SK-N-SH (cell line): Measurements from ENCODE around the gene LDB3. TPM values are rescaled to one million over a fixed set of nuclear protein-coding genes. Genes with fewer than 3 reads are reported as not detected.
A peak's percentile ranks its signal among the peaks of the same experiment; 100 is the strongest.

Source experiments
- CTCF ChIA-PET: fragments of 300-600, 350-600 bp; formaldehyde crosslinking; extraction: SDS; loops from one replicate; lab custom pipeline; 2021; lab: Yijun Ruan, JAX
- POLR2A ChIA-PET: fragments of 350-600 bp; sonication (Branson Sonifier 250); formaldehyde crosslinking; extraction: SDS; loops from one replicate; lab custom pipeline; 2020; ENCODE audit warnings: antibody characterized with exemption, inconsistent platforms; lab: Yijun Ruan, JAX
- DNase-seq: peaks from one replicate; pipeline ENCODE4 v3.0.0; 2012
- H2AFZ ChIP-seq: fragments of 200-600 bp; sonication (generic); 2 replicates; pipeline ENCODE4 v1.8.1; 2016; ENCODE audit warnings: antibody characterized with exemption, mild to moderate bottlenecking, low read depth
- H3F3A ChIP-seq: fragments of 200-600 bp; sonication (generic); replicated peaks from 2 replicates; pipeline ENCODE3; 2016; ENCODE audit warnings: antibody characterized with exemption, mild to moderate bottlenecking; ENCODE audit not compliant: insufficient read depth
- H3K27ac ChIP-seq, 2 experiments: fragments of 200-500 bp in 1 of 2; fragments of 200-600 bp in 1 of 2; sonication (Bioruptor generic) in 1 of 2; sonication (generic), shearing (Covaris generic) in 1 of 2; 2 replicates each; pipeline versions ENCODE4 v1.5.1 to v1.6.1; 2014 to 2016; ENCODE audit warnings: low read depth in 2 of 2, inconsistent platforms in 1 of 2, low read length in 1 of 2, mild to moderate bottlenecking in 1 of 2, mixed read lengths in 1 of 2
- H3K27me3 ChIP-seq: fragments of 200-600 bp; sonication (generic), shearing (Covaris generic); 2 replicates; pipeline ENCODE4 v1.6.1; 2016; ENCODE audit warnings: mixed run types; ENCODE audit not compliant: insufficient read depth
- H3K36me3 ChIP-seq, 2 experiments: fragments of 200-500 bp in 1 of 2; fragments of 200-600 bp in 1 of 2; sonication (Bioruptor generic) in 1 of 2; sonication (generic) in 1 of 2; replicated peaks in 1 of 2; 2 replicates each; pipeline versions ENCODE3 to v1.5.1; 2014 to 2016; ENCODE audit warnings: low read length in 1 of 2, mild to moderate bottlenecking in 1 of 2; ENCODE audit not compliant: insufficient read depth in 2 of 2, control insufficient read depth in 1 of 2
- H3K4me1 ChIP-seq, 2 experiments: fragments of 200-500 bp in 1 of 2; fragments of 200-600 bp in 1 of 2; sonication (Bioruptor generic) in 1 of 2; sonication (generic), shearing (Covaris generic) in 1 of 2; 2 replicates each; pipeline versions ENCODE4 v1.5.1 to v1.6.1; 2014 to 2016; ENCODE audit warnings: low read depth in 1 of 2, low read length in 1 of 2, mixed run types in 1 of 2; ENCODE audit not compliant: insufficient read depth in 2 of 2, control insufficient read depth in 1 of 2
- H3K4me2 ChIP-seq: fragments of 200-600 bp; sonication (generic), shearing (Covaris generic); 2 replicates; pipeline ENCODE4 v1.6.1; 2017; ENCODE audit warnings: mixed run types
- H3K4me3 ChIP-seq, 2 experiments: fragments of 200-500 bp in 1 of 2; fragments of 200-600 bp in 1 of 2; sonication (Bioruptor generic) in 1 of 2; sonication (generic), shearing (Covaris generic) in 1 of 2; 2 replicates each; pipeline versions ENCODE4 v1.5.1 to v1.8.1; 2014 to 2016; ENCODE audit warnings: low read depth in 2 of 2, inconsistent platforms in 1 of 2, low read length in 1 of 2, mild to moderate bottlenecking in 1 of 2, mixed read lengths in 1 of 2, moderate library complexity in 1 of 2
- H3K79me2 ChIP-seq: fragments of 200-600 bp; sonication (generic); 2 replicates; pipeline ENCODE4 v1.8.1; 2017; ENCODE audit warnings: mild to moderate bottlenecking; ENCODE audit not compliant: insufficient read depth
- H3K9ac ChIP-seq: fragments of 200-600 bp; sonication (generic); 2 replicates; pipeline ENCODE4 v1.6.1; 2017; ENCODE audit warnings: mixed run types
- H3K9me2 ChIP-seq: fragments of 200-600 bp; sonication (generic); 2 replicates; pipeline ENCODE4 v1.6.1; 2017; ENCODE audit warnings: mixed run types
- H3K9me3 ChIP-seq: fragments of 200-600 bp; sonication (generic); 2 replicates; pipeline ENCODE4 v1.6.1; 2017; ENCODE audit warnings: mixed run types, mild to moderate bottlenecking, moderate library complexity
- H4K20me1 ChIP-seq: fragments of 200-600 bp; sonication (generic); 2 replicates; pipeline ENCODE4 v1.6.1; 2017; ENCODE audit warnings: mild to moderate bottlenecking, mixed run types; ENCODE audit not compliant: insufficient read depth
- CTCF ChIP-seq: fragments of 200-600 bp; sonication (generic); IDR thresholded peaks from 2 replicates; pipeline ENCODE4 v1.6.1; 2017; ENCODE audit warnings: antibody characterized with exemption, mild to moderate bottlenecking, moderate library complexity
- EP300 ChIP-seq, 2 experiments: IDR thresholded peaks; 2 replicates each; pipeline versions ENCODE4 v1.4.0 to v1.6.1; 2012; ENCODE audit warnings: borderline replicate concordance in 1 of 2, low read depth in 1 of 2, low read length in 1 of 2
- FOXJ3 ChIP-seq: sonication (generic); formaldehyde crosslinking; IDR thresholded peaks from 2 replicates; pipeline ENCODE4 v1.5.1; 2020; ENCODE audit warnings: mild to moderate bottlenecking, missing genetic modification reagents
- FOXM1 ChIP-seq: IDR thresholded peaks from 2 replicates; pipeline ENCODE4 v1.4.0; 2012; ENCODE audit warnings: low read depth, mild to moderate bottlenecking
- JUND ChIP-seq: IDR thresholded peaks from 2 replicates; pipeline ENCODE4 v1.4.0; 2012
- MAX ChIP-seq: IDR thresholded peaks from 2 replicates; pipeline ENCODE4 v1.4.0; 2012; ENCODE audit warnings: low read depth
- MEF2A ChIP-seq: IDR thresholded peaks from 2 replicates; pipeline ENCODE4 v1.4.0; 2012; ENCODE audit warnings: low read depth, borderline replicate concordance
- NRF1 ChIP-seq: IDR thresholded peaks from 2 replicates; pipeline ENCODE4 v1.6.1; 2012; ENCODE audit warnings: low read depth, mild to moderate bottlenecking, low read length
- RCOR1 ChIP-seq: fragments of 150-350 bp; IDR thresholded peaks from 2 replicates; pipeline ENCODE4 v1.6.1; 2017; ENCODE audit warnings: antibody characterized with exemption, low read length
- USF1 ChIP-seq: IDR thresholded peaks from 2 replicates; pipeline ENCODE4 v1.4.0; 2012; ENCODE audit warnings: low read depth, borderline replicate concordance
- YY1 ChIP-seq: IDR thresholded peaks from 2 replicates; pipeline ENCODE4 v1.4.0; 2012; ENCODE audit warnings: low read depth, mild to moderate bottlenecking
- ZBTB33 ChIP-seq: IDR thresholded peaks from 2 replicates; pipeline ENCODE4 v1.4.0; 2012; ENCODE audit warnings: low read depth, borderline replicate concordance
- WGBS: methylation state at CpG from one replicate; pipeline ENCODE4 v1.1.6; 2017; ENCODE audit warnings: low lambda C conversion rate; 5-methylcytosine and 5-hydroxymethylcytosine counted together
- polyA plus RNA-seq, 3 experiments: library from polyadenylated mRNA; depleted of rRNA; stranded (reverse); fragments of >200 nt; gene quantifications; 2 replicates each; pipeline ENCODE4 v1.2.3, GENCODE V29; 2012

LDB3 gene
- polyA plus RNA-seq, 1 of the 3 experiments (the other 2 are of a cell fraction) = 0.48 TPM

DNA sequence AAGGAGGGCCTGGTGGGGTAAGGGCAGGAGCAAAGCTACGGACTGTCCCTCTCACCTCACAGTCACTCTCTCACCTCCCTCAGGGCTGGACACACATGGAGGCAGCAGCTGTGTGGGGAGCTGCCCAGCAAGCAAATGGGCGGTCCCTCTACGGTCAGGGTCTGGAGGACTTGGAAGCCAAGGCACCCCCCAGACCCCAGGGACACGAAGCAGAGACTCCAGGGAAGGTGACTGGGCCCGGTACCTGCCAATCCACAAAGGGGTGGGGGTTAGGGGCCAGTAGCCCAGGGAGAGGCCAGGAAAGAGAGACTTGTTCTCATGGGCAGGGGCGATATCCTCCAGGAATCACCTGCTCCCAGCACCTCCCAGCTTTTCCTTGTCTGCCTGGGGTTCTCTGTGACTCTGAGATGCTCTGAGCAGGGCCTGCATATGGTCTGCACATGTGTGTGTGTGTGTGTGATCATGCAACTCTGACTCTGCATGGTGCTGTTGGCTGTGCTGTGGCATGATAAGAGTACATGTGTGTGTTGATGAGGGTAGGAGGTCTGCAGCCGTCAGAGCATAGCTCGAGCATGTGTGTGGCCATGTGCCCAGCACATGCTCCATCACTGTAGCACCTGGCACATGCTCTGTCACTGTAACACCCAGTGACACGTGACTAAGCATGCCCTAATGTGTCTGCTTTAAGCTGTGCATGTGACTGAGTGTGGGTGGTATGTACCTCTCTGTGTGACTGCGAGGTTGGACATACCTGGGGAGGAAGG, 4.6 kb upstream of the LDB3 start:
- H3K9me2 ChIP-seq = no peaks in the 10 kb centered on the region
- no peak overlapping the region for H3K4me2 ChIP-seq
- no peaks in the 10 kb centered on the region for H3K27me3 ChIP-seq
- H3K27ac ChIP-seq = no peak overlapping the region
- no peaks in the 10 kb centered on the region for H4K20me1 ChIP-seq
- POLR2A ChIA-PET = no interaction called here
- H3K36me3 ChIP-seq = no peaks in the 10 kb centered on the region
- CTCF ChIA-PET = interaction anchor here (0.8 to 2.8 kb wide), 5 partner anchors 9 to 21 kb away, joined by 3 to 11 read pairs (median 4); partner anchors contain the start of gene OPN4
- H3K9me3 ChIP-seq = no peaks in the 10 kb centered on the region
- H3K4me1 ChIP-seq = peaks cover 9 to 50% of the 10 kb centered on the region in 2 experiments; a peak in 3 of 4 replicates
- no peak overlapping the region for H2AFZ ChIP-seq
- H3F3A ChIP-seq = no peaks in the 10 kb centered on the region
- H3K79me2 ChIP-seq = no peaks in the 10 kb centered on the region
- TF ChIP-seq FOXM1 = no peak
- TF ChIP-seq ZBTB33 = no peak
- no peak for TF ChIP-seq MEF2A
- H3K9ac ChIP-seq = no peak overlapping the region
- WGBS = 74% methylated on average over 7 of the region's 10 CpGs
- no peak overlapping the region for H3K4me3 ChIP-seq
- no peak for DNase-seq

DNA sequence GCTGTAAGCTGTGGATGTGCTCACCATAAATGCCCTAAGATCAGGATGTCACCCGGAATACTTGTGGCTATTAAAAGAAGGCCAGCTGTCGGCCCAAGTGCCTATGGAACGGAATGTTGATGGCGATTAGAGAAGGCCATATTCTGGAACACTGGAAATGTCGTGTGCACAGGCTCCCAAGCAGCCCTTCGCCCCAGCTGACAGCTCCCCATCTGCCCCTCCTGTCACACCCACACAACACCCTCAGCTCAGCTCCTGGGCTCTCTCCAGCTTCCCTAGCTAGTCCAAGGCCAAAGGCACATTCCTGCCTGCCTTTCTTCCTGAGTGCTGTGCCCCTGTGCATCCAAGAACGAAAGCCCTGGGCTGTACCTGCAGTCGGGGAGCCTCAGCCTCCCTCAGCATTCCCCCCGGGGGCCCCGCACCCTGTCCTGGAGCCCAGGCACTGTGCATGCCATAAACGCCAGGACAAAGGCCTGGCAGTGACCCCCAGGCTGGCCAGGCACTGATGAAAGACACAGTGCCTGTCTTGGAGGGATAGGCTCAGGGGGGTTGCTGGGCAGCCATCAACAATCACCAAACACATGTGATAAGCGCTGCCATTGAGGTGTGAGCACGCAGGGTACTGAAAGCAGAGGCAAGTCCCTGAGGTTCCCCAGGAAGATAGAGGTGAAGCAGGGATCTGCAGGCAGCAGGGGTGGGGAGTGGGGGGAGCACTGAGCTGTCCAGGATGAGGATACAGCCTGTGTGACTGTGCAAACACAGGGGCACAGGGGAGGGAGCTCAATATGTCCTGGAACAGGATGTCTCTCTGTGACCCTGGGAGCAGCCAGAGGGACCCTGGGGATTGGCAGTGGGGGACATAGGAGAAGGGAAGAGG, 3.7 kb upstream of the LDB3 start:
- WGBS = 82% methylated on average over 9 of the region's 13 CpGs
- TF ChIP-seq JUND = no peak
- H3K4me2 ChIP-seq = no peak overlapping the region
- no peak overlapping the region for H3K4me3 ChIP-seq
- DNase-seq = peak; percentile 55
- H3K27me3 ChIP-seq = no peaks in the 10 kb centered on the region
- peaks cover 13 to 58% of the 10 kb centered on the region in 2 experiments; a peak in 3 of 4 replicates for H3K4me1 ChIP-seq
- no peaks in the 10 kb centered on the region for H3K79me2 ChIP-seq
- H4K20me1 ChIP-seq = no peaks in the 10 kb centered on the region
- no peaks in the 10 kb centered on the region for H3K9me3 ChIP-seq
- H3K9me2 ChIP-seq = no peaks in the 10 kb centered on the region
- no peaks in the 10 kb centered on the region for H3F3A ChIP-seq
- H3K27ac ChIP-seq = no peak overlapping the region
- ChIA-PET CTCF (interaction anchor here (0.8 to 2.8 kb wide), 8 partner anchors 8 to 22 kb away, joined by 3 to 11 read pairs (median 4); no protein-coding TSS in a partner anchor), POLR2A (no interaction called here)
- no peak overlapping the region for H2AFZ ChIP-seq
- H3K36me3 ChIP-seq = no peaks in the 10 kb centered on the region
- no peak overlapping the region for H3K9ac ChIP-seq

- CTCF ChIA-PET = interaction anchor here (1.4 to 2.1 kb wide), 5 partner anchors 12 to 235 kb away, joined by 3 to 9 read pairs (median 6); no protein-coding TSS in a partner anchor
- Histone ChIP-seq H2AFZ (no peak overlapping the region), H3K4me1 (peaks cover 13 to 59% of the 10 kb centered on the region in 2 experiments; a peak in 3 of 4 replicates), H3K27me3 (no peaks in the 10 kb centered on the region), H3K9ac (no peak overlapping the region)
- TF ChIP-seq CTCF = no peak
- no peak for TF ChIP-seq EP300 (IDR thresholded peaks at IDR 0.05; ENCODE audit: borderline replicate concordance in 1 of 2, low read depth in 1 of 2, low read length in 1 of 2)
- TF ChIP-seq USF1 = no peak
- TF ChIP-seq MAX = no peak
- TF ChIP-seq NRF1 = no peak
- TF ChIP-seq RCOR1 = no peak
- no peak for TF ChIP-seq FOXJ3 (CRISPR knock-in tag)
- TF ChIP-seq YY1 = no peak
- TF ChIP-seq, all 33 proteins: peak for 0
- Histone ChIP-seq H3K9me3 (no peaks in the 10 kb centered on the region), H3K36me3 (no peaks in the 10 kb centered on the region), H4K20me1 (no peaks in the 10 kb centered on the region), H3F3A (no peaks in the 10 kb centered on the region), H3K4me2 (no peak overlapping the region), H3K79me2 (no peaks in the 10 kb centered on the region), H3K4me3 (no peak overlapping the region), H3K27ac (no peak overlapping the region), H3K9me2 (no peaks in the 10 kb centered on the region)
- WGBS = 83% methylated on average over 5 of the region's 7 CpGs
- peak; percentile 51 for DNase-seq
- POLR2A ChIA-PET = no interaction called here
These were observed 3.1 kb upstream of the LDB3 start for GRCh38 chr10:86665218-86665607.
